Fibroblast of skin of left quadriceps (primary cell): ENCODE results near the gene PLXNA1.

Experiments
- DNase-seq, 2 experiments: peaks; one replicate each; pipeline ENCODE4 v3.0.0-alpha.2; 2013; ENCODE audit warnings: low read depth in 2 of 2

The PLXNA1 gene

GRCh38 chr3:126952983-126953660, 29.8 kb upstream of the PLXNA1 start:
- no peak for DNase-seq

GRCh38 chr3:126954141-126954842, 28.6 kb upstream of the PLXNA1 start:
- no peak for DNase-seq

GRCh38 chr3:126955004-126955790, 27.7 kb upstream of the PLXNA1 start:
- DNase-seq = no peak

- no peak for DNase-seq
Observed at GRCh38 chr3:126956361-126956760, 26.6 kb upstream of the PLXNA1 start.

- DNase-seq = no peak
Observed at GRCh38 chr3:126956866-126957650, 25.9 kb upstream of the PLXNA1 start.

- DNase-seq = no peak
Observed at GRCh38 chr3:126957776-126958637, 24.9 kb upstream of the PLXNA1 start.

- no peak for DNase-seq
Observed at GRCh38 chr3:126958638-126959085, 24.3 kb upstream of the PLXNA1 start.

- no peak for DNase-seq
Observed at GRCh38 chr3:126959136-126959920, 23.6 kb upstream of the PLXNA1 start.

GRCh38 chr3:126959921-126960603, 22.9 kb upstream of the PLXNA1 start:
- no peak for DNase-seq

- DNase-seq = no peak
Observed at GRCh38 chr3:126960604-126960995, 22.3 kb upstream of the PLXNA1 start.

- DNase-seq = no peak
Observed at GRCh38 chr3:126961191-126961790, 21.6 kb upstream of the PLXNA1 start.

GRCh38 chr3:126961791-126962461, 21.0 kb upstream of the PLXNA1 start:
- no peak for DNase-seq

GRCh38 chr3:126962756-126963155, 20.2 kb upstream of the PLXNA1 start:
- no peak for DNase-seq

GRCh38 chr3:126963261-126964190, 19.4 kb upstream of the PLXNA1 start:
- no peak for DNase-seq

- no peak for DNase-seq
Observed at GRCh38 chr3:126964261-126964660, 18.7 kb upstream of the PLXNA1 start.

- no peak for DNase-seq
Observed at GRCh38 chr3:126964950-126965349, 18.0 kb upstream of the PLXNA1 start.

GRCh38 chr3:126965526-126966080, 17.3 kb upstream of the PLXNA1 start:
- DNase-seq = no peak
